IMR-90 (cell line): ENCODE data around the gene KIRREL1. TPM values are rescaled to one million over a fixed set of nuclear protein-coding genes. Genes with fewer than 3 reads are reported as not detected.

Experiments used
- ATAC-seq: fragments of 200-7000 bp; cut with Tn5 transposase; 2 replicates; pipeline ENCODE4 v1.9.1; 2020; ENCODE audit warnings: low read depth, mild to moderate bottlenecking, moderate library complexity
- BruUV-seq: library from RNA; stranded (reverse); fragments of 400-500 nt; replicated peaks from 2 replicates; lab custom pipeline; 2021; lab: Mats Ljungman, UMichigan
- CTCF ChIA-PET: fragments of 300-600 bp; formaldehyde crosslinking; extraction: SDS; loops from one replicate; lab custom pipeline; 2021; ENCODE audit warnings: antibody characterized with exemption; lab: Yijun Ruan, JAX
- POLR2A ChIA-PET: fragments of 300-600 bp; sonication (Branson Sonifier 250); formaldehyde crosslinking; loops from one replicate; lab custom pipeline; 2022; ENCODE audit warnings: antibody characterized with exemption; ENCODE audit not compliant: unreplicated experiment; lab: Charles Lee
- DNase-seq: peaks from one replicate; pipeline ENCODE4 v3.0.0; 2013
- H2AFZ ChIP-seq: replicated peaks from 2 replicates; pipeline ENCODE3; 2013; ENCODE audit warnings: low read length, mild to moderate bottlenecking; ENCODE audit not compliant: poor library complexity
- H2AK5ac ChIP-seq: 2 replicates; pipeline ENCODE4 v1.6.1; 2013; ENCODE audit warnings: low read depth, low read length, inconsistent platforms
- H2AK9ac ChIP-seq: replicated peaks from 2 replicates; pipeline ENCODE3; 2013; ENCODE audit warnings: mild to moderate bottlenecking, low read depth, low read length, moderate library complexity; ENCODE audit not compliant: poor library complexity
- H2BK120ac ChIP-seq: 2 replicates; pipeline ENCODE4 v1.6.1; 2013; ENCODE audit warnings: low read depth, low read length, inconsistent platforms
- H2BK15ac ChIP-seq: 3 replicates; pipeline ENCODE4 v1.6.1; 2013; ENCODE audit warnings: low read depth, low read length, inconsistent platforms
- H2BK20ac ChIP-seq: 2 replicates; pipeline ENCODE4 v1.6.1; 2013; ENCODE audit warnings: low read depth, mild to moderate bottlenecking, inconsistent platforms, low read length, moderate library complexity
- H2BK5ac ChIP-seq: 2 replicates; pipeline ENCODE4 v1.6.1; 2013; ENCODE audit warnings: mild to moderate bottlenecking, low read depth, low read length, inconsistent platforms; ENCODE audit not compliant: poor library complexity, severe bottlenecking
- H3K14ac ChIP-seq: replicated peaks from 2 replicates; pipeline ENCODE4 v1.6.1; 2013; ENCODE audit warnings: low read depth, low read length, inconsistent platforms
- H3K18ac ChIP-seq: 2 replicates; pipeline ENCODE4 v1.6.1; 2013; ENCODE audit warnings: low read depth, low read length, control low read depth
- H3K23ac ChIP-seq: 2 replicates; pipeline ENCODE4 v1.6.1; 2013; ENCODE audit warnings: low read depth, low read length, inconsistent platforms
- H3K27ac ChIP-seq: 2 replicates; pipeline ENCODE4 v1.5.1; 2013; ENCODE audit warnings: mild to moderate bottlenecking, control low read depth, low read length; ENCODE audit not compliant: insufficient read depth
- H3K27me3 ChIP-seq: 2 replicates; pipeline ENCODE4 v1.6.1; 2013; ENCODE audit warnings: low read length; ENCODE audit not compliant: control insufficient read depth, insufficient read depth
- H3K36me3 ChIP-seq: 2 replicates; pipeline ENCODE4 v1.6.1; 2013; ENCODE audit warnings: low read length, mixed read lengths; ENCODE audit not compliant: control insufficient read depth, insufficient read depth
- H3K4ac ChIP-seq: 2 replicates; pipeline ENCODE4 v1.6.1; 2013; ENCODE audit warnings: low read depth, low read length, inconsistent platforms
- H3K4me1 ChIP-seq: 2 replicates; pipeline ENCODE4 v1.6.1; 2013; ENCODE audit warnings: low read length, mixed read lengths; ENCODE audit not compliant: control insufficient read depth, insufficient read depth
- H3K4me2 ChIP-seq: 2 replicates; pipeline ENCODE4 v1.6.1; 2013; ENCODE audit warnings: low read depth, mild to moderate bottlenecking, control low read depth, low read length, moderate library complexity
- H3K4me3 ChIP-seq: 2 replicates; pipeline ENCODE4 v1.5.1; 2013; ENCODE audit warnings: low read depth, mild to moderate bottlenecking, control low read depth, low read length, moderate library complexity; ENCODE audit not compliant: insufficient read depth
- H3K56ac ChIP-seq: 2 replicates; pipeline ENCODE4 v1.6.1; 2013; ENCODE audit warnings: low read length, inconsistent platforms; ENCODE audit not compliant: insufficient read depth; ENCODE audit errors: extremely low read depth
- H3K79me1 ChIP-seq, 2 experiments: 2 replicates each; pipeline ENCODE4 v1.6.1; 2013; ENCODE audit warnings: low read length in 2 of 2, inconsistent platforms in 1 of 2, low read depth in 1 of 2
- H3K9ac ChIP-seq: 2 replicates; pipeline ENCODE4 v1.6.1; 2013; ENCODE audit warnings: low read depth, low read length, control low read depth
- H3K9me1 ChIP-seq: 2 replicates; pipeline ENCODE4 v1.6.1; 2013; ENCODE audit warnings: low read length, inconsistent platforms; ENCODE audit not compliant: insufficient read depth
- H3K9me3 ChIP-seq: 2 replicates; pipeline ENCODE4 v1.6.1; 2013; ENCODE audit warnings: low read length; ENCODE audit not compliant: control insufficient read depth, insufficient read depth
- H4K20me1 ChIP-seq: 2 replicates; pipeline ENCODE4 v1.6.1; 2013; ENCODE audit warnings: low read length, inconsistent platforms; ENCODE audit not compliant: insufficient read depth
- H4K5ac ChIP-seq: 2 replicates; pipeline ENCODE4 v1.6.1; 2013; ENCODE audit warnings: mild to moderate bottlenecking, low read depth, low read length, control low read depth
- H4K8ac ChIP-seq, 2 experiments: 2 replicates each; pipeline ENCODE4 v1.6.1; 2013; ENCODE audit warnings: low read depth in 2 of 2, low read length in 2 of 2, control low read depth in 1 of 2, inconsistent platforms in 1 of 2
- H4K91ac ChIP-seq: 2 replicates; pipeline ENCODE4 v1.6.1; 2013; ENCODE audit warnings: low read depth, low read length, inconsistent platforms; ENCODE audit not compliant: insufficient read depth
- NFE2L2 ChIP-seq: fragments of 150-350 bp; IDR thresholded peaks from 2 replicates; pipeline ENCODE4 v1.6.1; 2016; ENCODE audit warnings: low read depth, mild to moderate bottlenecking, low read length
- RCOR1 ChIP-seq: IDR thresholded peaks from 2 replicates; pipeline ENCODE4 v1.6.1; 2012; ENCODE audit warnings: mild to moderate bottlenecking, low read length, improper control_type of control experiment; ENCODE audit not compliant: insufficient replicate concordance
- WGBS, 2 experiments: methylation state at CpG; one replicate each; pipeline versions ENCODE4 v1.1.5 to v1.1.7; 2013; ENCODE audit warnings: missing lambda C conversion rate in 2 of 2; ENCODE audit not compliant: insufficient read length in 1 of 2; ENCODE audit errors: extremely low coverage in 2 of 2; 5-methylcytosine and 5-hydroxymethylcytosine counted together
- dilution Hi-C: fragments of 300-500 bp; cut with HindIII; formaldehyde crosslinking; loops from one replicate; pipeline ENCODE4 v1.14.3; 2018; ENCODE audit warnings: low sequenced_read_pairs; ENCODE audit not compliant: unreplicated experiment
- in situ Hi-C: fragments of 300-500 bp; cut with MboI; formaldehyde crosslinking; loops from 3 replicates; pipeline ENCODE4 v1.14.3; 2019; ENCODE audit warnings: low sequenced_read_pairs, inconsistent platforms, mixed read lengths
- intact Hi-C: fragments of 100-400 bp; cut with micrococcal nuclease; formaldehyde crosslinking; loops from 2 replicates; pipeline ENCODE4 v1.10.0; 2022
- polyA plus RNA-seq, 3 experiments: library from polyadenylated mRNA; depleted of rRNA; stranded (reverse); fragments of >200 nt; gene quantifications; 2 replicates each; pipeline ENCODE4 v1.2.3, GENCODE V29; 2012; ENCODE audit warnings: low replicate concordance in 1 of 3
- total RNA-seq: library from RNA; depleted of rRNA; stranded (reverse); fragments of >200 nt; gene quantifications from 2 replicates; pipeline ENCODE4 v1.2.3, GENCODE V29; 2012

Gene KIRREL1
- total and polyA plus RNA-seq, 2 of the 4 experiments (the other 2 are of a cell fraction): 58.1 to 64.7 TPM

DNA sequence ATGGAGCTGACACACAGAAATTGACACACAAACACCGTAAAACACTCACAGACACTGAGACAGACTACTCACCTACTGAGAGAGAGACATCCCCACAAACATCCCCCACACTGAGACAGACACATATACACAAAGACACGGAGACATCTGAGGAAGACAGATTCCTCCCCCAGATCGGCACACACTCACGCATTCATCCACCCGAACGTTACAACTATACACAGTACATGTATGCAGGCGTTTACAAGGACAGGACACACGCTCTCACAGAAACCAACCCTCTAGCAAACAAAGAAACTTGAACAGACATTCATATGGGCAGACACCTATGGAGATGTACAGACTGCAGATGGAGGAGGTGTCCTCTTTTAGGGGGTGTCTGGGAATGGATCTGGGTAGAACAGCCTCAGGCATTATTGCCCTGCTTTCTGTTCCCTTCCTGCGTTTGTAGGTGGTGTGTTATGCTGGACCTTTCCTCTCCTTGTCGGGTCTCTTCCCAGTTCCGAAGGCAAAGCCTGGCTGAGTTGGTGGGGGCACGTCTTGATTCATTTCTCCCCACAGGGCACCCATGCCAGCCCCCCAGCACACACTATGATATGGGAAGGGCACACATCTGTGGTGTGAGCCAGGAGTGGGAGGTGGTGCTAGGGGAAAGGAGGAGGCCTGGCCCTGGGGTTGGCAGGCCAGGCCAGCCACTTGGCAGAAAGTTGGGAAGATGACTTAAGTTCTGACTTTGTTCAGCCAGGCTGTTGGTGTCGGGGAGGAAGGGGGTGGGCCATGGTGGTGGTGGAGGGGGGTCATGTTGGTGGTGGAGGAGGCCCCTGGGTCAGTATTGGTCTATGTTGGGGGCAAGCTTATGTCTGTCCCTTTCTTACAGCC is 1.5 kb downstream of the KIRREL1 start:
- Histone ChIP-seq H4K91ac (peak overlapping the region; percentile 62), H3K4ac (peak overlapping the region; percentile 78), H3K36me3 (peaks cover 1% of the 10 kb centered on the region; the same call in 1 of the 2 replicates), H3K18ac (peak overlapping the region; percentile 73), H3K4me1 (peaks cover 16% of the 10 kb centered on the region), H3K79me1 (peaks cover 0 to 56% of the 10 kb centered on the region in 2 experiments; a peak in 3 of 4 replicates), H3K14ac (peak overlapping the region; percentile 96), H3K9me3 (no peaks in the 10 kb centered on the region), H3K27me3 (0 out of 2 replicates have a peak, but pooled peaks cover under 1% of the 10 kb centered on the region), H4K20me1 (peaks cover 51% of the 10 kb centered on the region), H3K23ac (peak overlapping the region; percentile 99), H3K4me3 (peak overlapping the region; percentile 95), H4K8ac (peak overlapping the region; percentile 10 to 79; a peak in 3 of 4 replicates), H3K9ac (peak overlapping the region; percentile 97), H2AK5ac (peak overlapping the region; percentile 90), H4K5ac (peak overlapping the region; percentile 65), H2AK9ac (peak overlapping the region; percentile 88), H3K27ac (peak overlapping the region; percentile 96), H2BK20ac (peak overlapping the region; percentile 60), H2BK15ac (peak overlapping the region; percentile 54), H3K56ac (peak overlapping the region; percentile 58), H3K9me1 (peaks cover 25% of the 10 kb centered on the region), H3K4me2 (peak overlapping the region; percentile 93), H2AFZ (peak overlapping the region; percentile 15), H2BK120ac (peak overlapping the region; percentile 83), H2BK5ac (peak overlapping the region; percentile 88)
- ATAC-seq (peak; percentile 21), DNase-seq (peak; percentile 40)
- in situ Hi-C loops: loop anchor here (5.0 kb wide), 1 partner anchor 37 kb away; no protein-coding TSS in a partner anchor
- WGBS, 2 experiments: 0% methylated on average over 2 of the region's 13 CpGs; no CpG with 5 or more reads in 1 of the 2 experiments
- intact Hi-C loops: no loop called here
- no TSS peak for BruUV-seq
- CTCF ChIA-PET: interaction anchor here (0.7 to 1.7 kb wide), 8 partner anchors 8 to 43 kb away, joined by 3 to 8 read pairs (median 4); no protein-coding TSS in a partner anchor
- TF ChIP-seq RCOR1 (no peak), NFE2L2 (no peak)
- POLR2A ChIA-PET: interaction anchor here (1.4 kb wide), 1 partner anchor 16 kb away, joined by 4 read pairs; no protein-coding TSS in a partner anchor
- dilution Hi-C loops: no loop called here
